ENCODE measurements around the gene ZDHHC9. TPM values are rescaled to one million over a fixed set of nuclear protein-coding genes. Genes with fewer than 3 reads are reported as not detected.

The ZDHHC9 gene
- total and polyA plus RNA-seq, 4 donors = 17.4 to 74.6 (median 40.6) TPM

- DNase-seq (no peak), ATAC-seq (ENCODE audit: insufficient read depth, low FRiP score) (no peak)
- Histone ChIP-seq H3K9ac (ENCODE audit: insufficient read depth in 1 of 2, low read length in 2 of 2) (no peak overlapping the region), H3K27ac (ENCODE audit: low read depth in 1 of 2, low read length in 1 of 2) (no peak overlapping the region), H3K9me3 (ENCODE audit: control insufficient read depth in 4 of 4, insufficient read depth in 3 of 4, low read length in 3 of 4) (peaks cover 0 to 4% (median 0%) of the 10 kb centered on the region in 4 donors), H3K27me3 (ENCODE audit: control insufficient read depth in 3 of 3, insufficient read depth in 3 of 3, low read length in 2 of 3) (no peaks in the 10 kb centered on the region), H3K4me3 (no peak overlapping the region), H3K36me3 (ENCODE audit: control insufficient read depth in 4 of 4, insufficient read depth in 4 of 4, low read length in 4 of 4) (no peaks in the 10 kb centered on the region), H3K4me1 (ENCODE audit: control insufficient read depth in 5 of 5, insufficient read depth in 5 of 5, low read length in 5 of 5) (no peaks in the 10 kb centered on the region)
- 81 to 82% methylated on average over 11 of the region's 11 CpGs for WGBS, 2 donors
- no peak for TF ChIP-seq CTCF (IDR thresholded peaks at IDR 0.05; ENCODE audit: control extremely low read depth, extremely low read depth)
Observed at GRCh38 chrX:129787336-129788055, 56.2 kb downstream of the ZDHHC9 start.

- ATAC-seq (ENCODE audit: insufficient read depth, low FRiP score) (no peak), DNase-seq (no peak)
- Histone ChIP-seq H3K9me3 (ENCODE audit: control insufficient read depth in 4 of 4, insufficient read depth in 3 of 4, low read length in 3 of 4) (peaks cover 0 to 4% (median 0%) of the 10 kb centered on the region in 4 donors), H3K27ac (ENCODE audit: low read depth in 1 of 2, low read length in 1 of 2) (no peak overlapping the region), H3K9ac (ENCODE audit: insufficient read depth in 1 of 2, low read length in 2 of 2) (no peak overlapping the region), H3K4me3 (no peak overlapping the region), H3K4me1 (ENCODE audit: control insufficient read depth in 5 of 5, insufficient read depth in 5 of 5, low read length in 5 of 5) (no peaks in the 10 kb centered on the region), H3K36me3 (ENCODE audit: control insufficient read depth in 4 of 4, insufficient read depth in 4 of 4, low read length in 4 of 4) (no peaks in the 10 kb centered on the region), H3K27me3 (ENCODE audit: control insufficient read depth in 3 of 3, insufficient read depth in 3 of 3, low read length in 2 of 3) (no peaks in the 10 kb centered on the region)
- no peak for TF ChIP-seq CTCF (IDR thresholded peaks at IDR 0.05; ENCODE audit: control extremely low read depth, extremely low read depth)
- 18 to 25% methylated on average over 3 of the region's 3 CpGs for WGBS, 2 donors
Observed at GRCh38 chrX:129786210-129786651, 57.5 kb downstream of the ZDHHC9 start.

- Histone ChIP-seq H3K4me3 (no peak overlapping the region), H3K9me3 (ENCODE audit: control insufficient read depth in 4 of 4, insufficient read depth in 3 of 4, low read length in 3 of 4) (peaks cover 0 to 4% (median 0%) of the 10 kb centered on the region in 4 donors), H3K4me1 (ENCODE audit: control insufficient read depth in 5 of 5, insufficient read depth in 5 of 5, low read length in 5 of 5) (no peaks in the 10 kb centered on the region), H3K36me3 (ENCODE audit: control insufficient read depth in 4 of 4, insufficient read depth in 4 of 4, low read length in 4 of 4) (no peaks in the 10 kb centered on the region), H3K9ac (ENCODE audit: insufficient read depth in 1 of 2, low read length in 2 of 2) (no peak overlapping the region), H3K27ac (ENCODE audit: low read depth in 1 of 2, low read length in 1 of 2) (no peak overlapping the region), H3K27me3 (ENCODE audit: control insufficient read depth in 3 of 3, insufficient read depth in 3 of 3, low read length in 2 of 3) (no peaks in the 10 kb centered on the region)
- no peak for TF ChIP-seq CTCF (IDR thresholded peaks at IDR 0.05; ENCODE audit: control extremely low read depth, extremely low read depth)
- 32 to 58% methylated on average over 10 to 11 of the region's 11 CpGs for WGBS, 2 donors
- ATAC-seq (ENCODE audit: insufficient read depth, low FRiP score) = no peak
- DNase-seq = no peak
Observed at GRCh38 chrX:129785160-129785947, 58.3 kb downstream of the ZDHHC9 start.
